ENCODE measurements around the gene DUSP28. TPM values are rescaled to one million over a fixed set of nuclear protein-coding genes. Genes with fewer than 3 reads are reported as not detected.

The DUSP28 gene
- total RNA-seq, 1 donor from 2014 or later: 8.6 TPM

DNA sequence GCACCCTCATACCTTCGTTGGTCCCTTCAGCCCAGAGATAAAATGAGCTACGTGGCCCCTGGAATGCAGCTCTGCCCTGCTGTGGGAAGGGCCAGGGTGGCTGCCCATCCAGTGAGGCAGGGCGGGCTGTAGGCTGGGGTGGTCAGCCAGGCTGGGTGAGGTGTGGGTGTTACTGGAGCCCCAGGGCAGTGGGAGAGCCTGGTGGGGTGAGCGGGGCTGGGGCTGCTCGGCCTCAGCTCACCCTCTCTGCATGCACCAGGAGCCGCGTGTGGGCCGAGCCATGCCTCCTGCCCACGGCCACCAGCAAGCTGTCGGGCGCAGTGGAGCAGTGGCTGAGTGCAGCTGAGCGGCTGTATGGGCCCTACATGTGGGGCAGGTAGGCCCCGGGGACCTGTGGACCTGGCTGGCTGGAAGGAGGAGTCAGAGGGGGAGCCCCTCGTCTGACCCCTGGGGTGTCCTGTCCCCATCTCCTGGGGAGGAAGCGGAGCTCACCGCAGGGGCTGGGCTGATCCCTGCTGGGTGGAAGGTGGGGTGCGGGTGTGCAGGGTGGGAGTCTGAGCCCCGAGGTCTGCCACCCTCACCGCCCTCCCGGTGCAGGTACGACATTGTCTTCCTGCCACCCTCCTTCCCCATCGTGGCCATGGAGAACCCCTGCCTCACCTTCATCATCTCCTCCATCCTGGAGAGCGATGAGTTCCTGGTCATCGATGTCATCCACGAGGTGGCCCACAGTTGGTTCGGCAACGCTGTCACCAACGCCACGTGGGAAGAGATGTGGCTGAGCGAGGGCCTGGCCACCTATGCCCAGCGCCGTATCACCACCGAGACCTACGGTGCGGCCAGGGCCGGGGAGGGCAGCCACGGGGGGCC lies 13.6 kb downstream of the DUSP28 start:
- H3K4me1 Mint-ChIP-seq (ENCODE audit: low read depth): peaks cover 25% of the 10 kb centered on the region
- intact Hi-C loops (cut with micrococcal nuclease): no loop called here
- DNase-seq (ENCODE audit: low spot score): no peak
- H3K27ac Mint-ChIP-seq: no peak overlapping the region
- no peaks in the 10 kb centered on the region for H3K27me3 Mint-ChIP-seq (ENCODE audit: insufficient read depth)
- no peak overlapping the region for H3K4me3 Mint-ChIP-seq
- H3K36me3 Mint-ChIP-seq (ENCODE audit: low read depth): peaks cover 6% of the 10 kb centered on the region
- H3K9me3 Mint-ChIP-seq: no peaks in the 10 kb centered on the region

DNA sequence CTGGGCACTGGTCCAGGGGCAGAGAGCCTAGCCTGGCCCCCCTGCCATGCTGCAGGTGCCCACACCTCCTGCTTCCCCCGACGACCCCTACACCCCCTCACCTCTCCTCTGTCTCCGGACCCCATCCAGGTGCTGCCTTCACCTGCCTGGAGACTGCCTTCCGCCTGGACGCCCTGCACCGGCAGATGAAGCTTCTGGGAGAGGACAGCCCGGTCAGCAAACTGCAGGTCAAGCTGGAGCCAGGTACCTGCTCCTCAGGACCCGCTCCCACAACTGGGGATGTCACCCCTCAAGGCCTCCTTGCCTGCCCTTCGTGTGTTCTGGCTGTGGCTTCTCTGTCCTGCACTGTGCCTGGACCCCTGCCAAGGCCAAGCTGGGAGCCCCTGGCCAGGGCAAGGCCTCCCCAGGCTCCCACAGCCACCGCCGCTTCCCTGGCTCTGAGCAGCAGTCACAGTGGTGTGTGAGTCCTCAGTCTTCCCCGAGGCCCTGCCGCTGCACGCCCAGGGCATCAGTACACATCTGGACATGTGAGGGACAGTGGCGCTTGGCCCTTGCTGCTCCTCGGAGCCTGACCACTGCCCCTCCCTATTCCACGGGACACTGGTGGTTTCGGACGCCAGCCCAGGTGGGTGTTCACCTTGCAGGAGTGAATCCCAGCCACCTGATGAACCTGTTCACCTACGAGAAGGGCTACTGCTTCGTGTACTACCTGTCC lies 14.4 kb downstream of the DUSP28 start:
- no peaks in the 10 kb centered on the region for H3K27me3 Mint-ChIP-seq (ENCODE audit: insufficient read depth)
- H3K4me1 Mint-ChIP-seq (ENCODE audit: low read depth): peaks cover 29% of the 10 kb centered on the region
- intact Hi-C loops (cut with micrococcal nuclease): no loop called here
- H3K4me3 Mint-ChIP-seq: no peak overlapping the region
- no peak overlapping the region for H3K27ac Mint-ChIP-seq
- no peak for DNase-seq (ENCODE audit: low spot score)
- no peaks in the 10 kb centered on the region for H3K9me3 Mint-ChIP-seq
- H3K36me3 Mint-ChIP-seq (ENCODE audit: low read depth): peaks cover 7% of the 10 kb centered on the region

GRCh38 chr2:240575101-240575965 lies 15.2 kb downstream of the DUSP28 start:
- H3K4me1 Mint-ChIP-seq (ENCODE audit: low read depth): peaks cover 30% of the 10 kb centered on the region
- no peak overlapping the region for H3K27ac Mint-ChIP-seq
- no peaks in the 10 kb centered on the region for H3K9me3 Mint-ChIP-seq
- no peaks in the 10 kb centered on the region for H3K27me3 Mint-ChIP-seq (ENCODE audit: insufficient read depth)
- H3K36me3 Mint-ChIP-seq (ENCODE audit: low read depth): peaks cover 14% of the 10 kb centered on the region
- intact Hi-C loops (cut with micrococcal nuclease): no loop called here
- DNase-seq (ENCODE audit: low spot score): no peak
- no peak overlapping the region for H3K4me3 Mint-ChIP-seq

GRCh38 chr2:240576036-240576435 lies 15.9 kb downstream of the DUSP28 start:
- Mint-ChIP-seq H3K27ac (no peak overlapping the region), H3K4me3 (no peak overlapping the region)
- intact Hi-C loops (cut with micrococcal nuclease): no loop called here

DNA sequence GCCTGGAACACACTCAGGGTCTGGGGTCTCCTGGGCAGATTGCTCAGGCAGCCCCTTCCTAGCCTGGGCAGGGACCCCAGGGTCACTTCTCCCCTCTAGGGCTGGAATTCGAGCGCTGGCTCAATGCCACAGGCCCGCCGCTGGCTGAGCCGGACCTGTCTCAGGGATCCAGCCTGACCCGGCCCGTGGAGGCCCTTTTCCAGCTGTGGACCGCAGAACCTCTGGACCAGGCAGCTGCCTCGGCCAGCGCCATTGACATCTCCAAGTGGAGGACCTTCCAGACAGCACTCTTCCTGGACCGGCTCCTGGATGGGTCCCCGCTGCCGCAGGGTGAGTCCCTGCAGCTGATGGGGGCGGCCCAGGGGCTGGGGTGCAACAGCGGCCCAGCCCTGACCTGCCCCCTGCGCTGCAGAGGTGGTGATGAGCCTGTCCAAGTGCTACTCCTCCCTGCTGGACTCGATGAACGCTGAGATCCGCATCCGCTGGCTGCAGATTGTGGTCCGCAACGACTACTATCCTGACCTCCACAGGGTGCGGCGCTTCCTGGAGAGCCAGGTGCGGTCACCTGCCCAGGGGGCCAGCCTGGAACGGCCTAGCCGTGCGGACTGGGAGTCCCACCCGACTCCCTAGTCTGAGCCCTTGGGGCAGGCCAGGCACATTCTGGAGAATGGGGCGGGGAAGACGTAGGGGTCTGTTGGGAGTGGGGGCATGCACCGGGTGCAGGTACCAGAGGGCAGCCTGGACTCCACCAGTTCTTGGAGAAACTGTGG lies 16.5 kb downstream of the DUSP28 start:
- no peak overlapping the region for H3K27ac Mint-ChIP-seq
- no peaks in the 10 kb centered on the region for H3K9me3 Mint-ChIP-seq
- peaks cover 20% of the 10 kb centered on the region for H3K4me1 Mint-ChIP-seq (ENCODE audit: low read depth)
- intact Hi-C loops (cut with micrococcal nuclease): no loop called here
- H3K27me3 Mint-ChIP-seq (ENCODE audit: insufficient read depth): no peaks in the 10 kb centered on the region
- no peak overlapping the region for H3K4me3 Mint-ChIP-seq
- peaks cover 14% of the 10 kb centered on the region for H3K36me3 Mint-ChIP-seq (ENCODE audit: low read depth)
- no peak for DNase-seq (ENCODE audit: low spot score)

More at GRCh38 chr2:240576036-240576435, 15.9 kb downstream of the DUSP28 start:
- H3K36me3 Mint-ChIP-seq (ENCODE audit: low read depth): peaks cover 18% of the 10 kb centered on the region
- no peaks in the 10 kb centered on the region for H3K27me3 Mint-ChIP-seq (ENCODE audit: insufficient read depth)
- no peaks in the 10 kb centered on the region for H3K9me3 Mint-ChIP-seq
- DNase-seq (ENCODE audit: low spot score): no peak
- H3K4me1 Mint-ChIP-seq (ENCODE audit: low read depth): peaks cover 25% of the 10 kb centered on the region

GRCh38 chr2:240577281-240578109 lies 17.3 kb downstream of the DUSP28 start:
- Mint-ChIP-seq H3K4me3 (no peak overlapping the region), H3K27ac (no peak overlapping the region), H3K27me3 (ENCODE audit: insufficient read depth) (no peaks in the 10 kb centered on the region), H3K9me3 (no peaks in the 10 kb centered on the region), H3K4me1 (ENCODE audit: low read depth) (peaks cover 24% of the 10 kb centered on the region), H3K36me3 (ENCODE audit: low read depth) (peaks cover 16% of the 10 kb centered on the region)
- DNase-seq (ENCODE audit: low spot score): no peak
- intact Hi-C loops (cut with micrococcal nuclease): no loop called here

- Mint-ChIP-seq H3K36me3 (ENCODE audit: low read depth) (peaks cover 16% of the 10 kb centered on the region), H3K4me3 (no peak overlapping the region), H3K27me3 (ENCODE audit: insufficient read depth) (no peaks in the 10 kb centered on the region), H3K9me3 (no peaks in the 10 kb centered on the region), H3K27ac (no peak overlapping the region), H3K4me1 (ENCODE audit: low read depth) (peaks cover 29% of the 10 kb centered on the region)
- intact Hi-C loops (cut with micrococcal nuclease): no loop called here
- DNase-seq (ENCODE audit: low spot score): no peak
Measured at GRCh38 chr2:240578110-240578450, 17.9 kb downstream of the DUSP28 start.

- Mint-ChIP-seq H3K9me3 (no peaks in the 10 kb centered on the region), H3K4me1 (ENCODE audit: low read depth) (peaks cover 29% of the 10 kb centered on the region), H3K27ac (no peak overlapping the region), H3K4me3 (no peak overlapping the region), H3K27me3 (ENCODE audit: insufficient read depth) (no peaks in the 10 kb centered on the region), H3K36me3 (ENCODE audit: low read depth) (peaks cover 16% of the 10 kb centered on the region)
- intact Hi-C loops (cut with micrococcal nuclease): no loop called here
- no peak for DNase-seq (ENCODE audit: low spot score)
Measured at GRCh38 chr2:240578488-240578887, 18.3 kb downstream of the DUSP28 start.

- peaks cover 16% of the 10 kb centered on the region for H3K36me3 Mint-ChIP-seq (ENCODE audit: low read depth)
- H3K9me3 Mint-ChIP-seq: no peaks in the 10 kb centered on the region
- intact Hi-C loops (cut with micrococcal nuclease): no loop called here
- peak overlapping the region; percentile 15 for H3K4me3 Mint-ChIP-seq
- no peak for DNase-seq (ENCODE audit: low spot score)
- peaks cover 29% of the 10 kb centered on the region for H3K4me1 Mint-ChIP-seq (ENCODE audit: low read depth)
- H3K27ac Mint-ChIP-seq: peak overlapping the region; percentile 63
- H3K27me3 Mint-ChIP-seq (ENCODE audit: insufficient read depth): no peaks in the 10 kb centered on the region
Measured at GRCh38 chr2:240579071-240579762, 19.1 kb downstream of the DUSP28 start.

DNA sequence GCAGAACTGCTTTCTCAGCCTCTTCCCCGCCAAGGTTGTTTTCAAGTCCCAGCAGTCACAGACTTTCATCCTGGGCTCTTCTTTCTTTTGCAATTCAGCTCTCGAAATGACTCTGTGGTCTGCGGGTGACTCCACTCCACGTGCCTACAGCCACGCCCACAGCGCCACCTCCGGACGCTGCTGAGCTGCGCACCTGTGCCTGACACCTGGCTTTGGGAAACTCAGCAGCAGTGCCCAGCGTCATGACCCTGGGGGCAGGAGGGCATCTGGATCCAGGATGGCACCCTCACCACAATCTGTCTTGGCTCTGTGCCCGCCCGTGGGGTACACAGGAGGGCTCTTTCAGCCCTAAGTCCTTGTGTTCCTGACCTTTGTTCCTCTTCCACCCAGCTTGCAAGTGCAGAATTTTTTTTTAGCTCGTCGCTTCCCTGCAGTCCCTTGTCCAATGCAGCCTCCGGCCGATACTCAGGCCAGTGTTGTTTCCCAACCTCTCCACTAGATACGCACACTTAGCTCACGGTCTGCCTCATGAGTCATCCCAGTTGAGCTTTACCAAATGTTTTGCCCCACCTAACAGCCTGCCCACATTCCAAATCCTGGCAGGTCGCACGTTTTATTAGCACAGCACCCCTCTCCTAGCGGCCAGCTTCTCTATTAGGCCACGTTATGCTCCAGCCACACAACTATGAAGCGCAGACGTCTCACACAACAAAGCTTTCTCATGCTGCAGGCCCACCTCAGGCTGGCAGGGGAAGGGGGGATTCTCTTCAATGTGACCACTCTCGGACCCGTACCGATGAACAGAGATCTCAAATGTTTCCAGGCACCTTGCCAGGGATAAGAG lies 19.8 kb downstream of the DUSP28 start:
- Mint-ChIP-seq H3K4me1 (ENCODE audit: low read depth) (peaks cover 36% of the 10 kb centered on the region), H3K27ac (peak overlapping the region; percentile 63), H3K9me3 (no peaks in the 10 kb centered on the region), H3K4me3 (peak overlapping the region; percentile 15), H3K27me3 (ENCODE audit: insufficient read depth) (no peaks in the 10 kb centered on the region), H3K36me3 (ENCODE audit: low read depth) (peaks cover 16% of the 10 kb centered on the region)
- intact Hi-C loops (cut with micrococcal nuclease): no loop called here
- DNase-seq (ENCODE audit: low spot score): peak; percentile 55

- Mint-ChIP-seq H3K4me1 (ENCODE audit: low read depth) (peaks cover 37% of the 10 kb centered on the region), H3K27ac (no peak overlapping the region)
- intact Hi-C loops (cut with micrococcal nuclease): no loop called here
Measured at GRCh38 chr2:240581811-240582210, 21.7 kb downstream of the DUSP28 start.

More at GRCh38 chr2:240581811-240582210, 21.7 kb downstream of the DUSP28 start:
- Mint-ChIP-seq H3K9me3 (no peaks in the 10 kb centered on the region), H3K27me3 (ENCODE audit: insufficient read depth) (no peaks in the 10 kb centered on the region), H3K4me3 (no peak overlapping the region), H3K36me3 (ENCODE audit: low read depth) (peaks cover 15% of the 10 kb centered on the region)
- DNase-seq (ENCODE audit: low spot score): no peak

Measured in activated T-helper 1 cell treated with anti-CD3 and anti-CD28 coated beads, Interleukin-12 subunit alpha, Interleukin-12 subunit beta, Interleukin-2, Interleukin-4 antibody, amounts not matched to agents 30 ng/mL and 10 ng/mL and 1 ng/mL, durations not matched to agents 14 hours and 24 hours and 36 hours (primary cell).